K562 (cell line): ENCODE data around the gene NCOR2. TPM values are rescaled to one million over a fixed set of nuclear protein-coding genes. Genes with fewer than 3 reads are reported as not detected.

ENCODE experiments used
- BCOR ChIP-seq: fragments of 450-650 bp; IDR thresholded peaks from 2 replicates; pipeline ENCODE4 v1.6.1; 2016
- CXXC5 ChIP-seq: fragments of 250-450 bp; sonication (Bioruptor Pico); IDR thresholded peaks from 2 replicates; pipeline ENCODE4 v1.8.0; 2022; ENCODE audit warnings: inconsistent platforms, mild to moderate bottlenecking, moderate library complexity
- DIDO1 ChIP-seq: fragments of 450-650 bp; IDR thresholded peaks from 2 replicates; pipeline ENCODE4 v1.6.1; 2016; ENCODE audit warnings: low read depth, missing biosample characterization, missing genetic modification characterization
- ESRRB ChIP-seq: fragments of 250-450 bp; sonication (Bioruptor Pico); IDR thresholded peaks from 2 replicates; pipeline ENCODE4 v1.5.0; 2020; ENCODE audit warnings: mild to moderate bottlenecking, moderate library complexity, borderline replicate concordance
- ETS2 ChIP-seq: IDR thresholded peaks from 2 replicates; pipeline ENCODE4 v1.6.1; 2016; ENCODE audit warnings: borderline replicate concordance, missing genetic modification characterization, mild to moderate bottlenecking, moderate library complexity, missing compliant biosample characterization; ENCODE audit not compliant: poor library complexity, severe bottlenecking
- IFI16 ChIP-seq: fragments of 250-450 bp; sonication (Bioruptor Pico); IDR thresholded peaks from 2 replicates; pipeline ENCODE4 v2.1.2; 2022; ENCODE audit warnings: mild to moderate bottlenecking, inconsistent platforms
- POLR3G ChIP-seq: IDR thresholded peaks from 2 replicates; pipeline ENCODE4 v1.6.1; 2011; ENCODE audit not compliant: insufficient read length, insufficient replicate concordance; ENCODE audit errors: extremely low read depth
- SRF ChIP-seq, 2 experiments: fragments of 250-450, 450-650 bp in 1 of 2; sonication (Bioruptor Pico) in 1 of 2; sonication (generic) in 1 of 2; formaldehyde crosslinking; IDR thresholded peaks; 2 replicates each; pipeline versions ENCODE4 v1.5.0 to v1.5.1; 2020 to 2022; ENCODE audit warnings: mild to moderate bottlenecking in 1 of 2, missing genetic modification reagents in 1 of 2
- TARDBP ChIP-seq: fragments of 450-650 bp; IDR thresholded peaks from 2 replicates; pipeline ENCODE4 v1.6.1; 2016
- TCF7 ChIP-seq: sonication (generic); IDR thresholded peaks from 2 replicates; pipeline ENCODE4 v1.6.1; 2016; ENCODE audit warnings: antibody characterized with exemption, borderline replicate concordance
- ZEB2 ChIP-seq: fragments of 450-650 bp; IDR thresholded peaks from 2 replicates; pipeline ENCODE4 v1.6.1; 2016
- polyA plus RNA-seq, 8 experiments: library from polyadenylated mRNA; depleted of rRNA in 4 of 8; stranded (reverse) in 5 of 8; unstranded in 3 of 8; fragments of >200 nt; fragmentation: Nextera tagmentation in 2 of 8; fragmentation: Illumina TruSeq in 1 of 8; extraction: Ambion mirVana in 2 of 8; extraction: Trizol in 1 of 8; gene quantifications; 2 replicates each; pipeline versions ENCODE4 v1.2.1 to v1.2.3, GENCODE V29; 2011 to 2014; ENCODE audit warnings: inconsistent platforms in 1 of 8, missing spikeins in 1 of 8
- total RNA-seq, 7 experiments: library from RNA; depleted of rRNA in 6 of 7; stranded (reverse); fragments of >200 nt in 6 of 7; fragmentation: Illumina TruSeq in 2 of 7; extraction: Trizol in 2 of 7; gene quantifications; 2 replicates each; pipeline versions ENCODE4 v1.2.1 to v1.2.3, GENCODE V29; 2011 to 2021; ENCODE audit warnings: low replicate concordance in 1 of 7
- TF ChIP-seq, protein P1 (sequence below): IDR thresholded peaks from 3 replicates; pipeline ENCODE4 v1.6.1; 2011; ENCODE audit warnings: borderline replicate concordance, mild to moderate bottlenecking; ENCODE audit not compliant: insufficient read length, insufficient read depth
- TF ChIP-seq, protein P2 (sequence below): fragments of 250-450 bp; sonication (Bioruptor Pico); IDR thresholded peaks from 2 replicates; pipeline ENCODE4 v1.4.0; 2020; ENCODE audit warnings: mild to moderate bottlenecking, moderate library complexity
- TF ChIP-seq, protein P3 (sequence below): sonication (generic); IDR thresholded peaks from 2 replicates; pipeline ENCODE4 v1.6.1; 2016
- TF ChIP-seq, protein P4 (sequence below): fragments of 200-800 bp; sonication (Bioruptor generic); IDR thresholded peaks from 2 replicates; pipeline ENCODE4 v1.6.1; 2017; ENCODE audit warnings: missing genetic modification characterization, missing compliant biosample characterization
- TF ChIP-seq, protein P5 (sequence below), 3 experiments: fragments of 200-800 bp in 1 of 3; fragments of 250-450 bp in 1 of 3; fragments of 450-650 bp in 1 of 3; sonication (Bioruptor Pico) in 1 of 3; sonication (Bioruptor generic) in 1 of 3; formaldehyde crosslinking in 1 of 3; IDR thresholded peaks; 2 replicates each; pipeline versions ENCODE4 v1.6.1 to v1.8.0; 2016 to 2022; ENCODE audit warnings: mild to moderate bottlenecking in 2 of 3, missing genetic modification characterization in 2 of 3, missing compliant biosample characterization in 1 of 3, moderate library complexity in 1 of 3

The NCOR2 gene
- total and polyA plus RNA-seq, 9 of the 15 experiments (the other 6 are each of a cell fraction or from before 2014, with no cell fraction given): 0.18 to 126 (median 8.4) TPM

DNA sequence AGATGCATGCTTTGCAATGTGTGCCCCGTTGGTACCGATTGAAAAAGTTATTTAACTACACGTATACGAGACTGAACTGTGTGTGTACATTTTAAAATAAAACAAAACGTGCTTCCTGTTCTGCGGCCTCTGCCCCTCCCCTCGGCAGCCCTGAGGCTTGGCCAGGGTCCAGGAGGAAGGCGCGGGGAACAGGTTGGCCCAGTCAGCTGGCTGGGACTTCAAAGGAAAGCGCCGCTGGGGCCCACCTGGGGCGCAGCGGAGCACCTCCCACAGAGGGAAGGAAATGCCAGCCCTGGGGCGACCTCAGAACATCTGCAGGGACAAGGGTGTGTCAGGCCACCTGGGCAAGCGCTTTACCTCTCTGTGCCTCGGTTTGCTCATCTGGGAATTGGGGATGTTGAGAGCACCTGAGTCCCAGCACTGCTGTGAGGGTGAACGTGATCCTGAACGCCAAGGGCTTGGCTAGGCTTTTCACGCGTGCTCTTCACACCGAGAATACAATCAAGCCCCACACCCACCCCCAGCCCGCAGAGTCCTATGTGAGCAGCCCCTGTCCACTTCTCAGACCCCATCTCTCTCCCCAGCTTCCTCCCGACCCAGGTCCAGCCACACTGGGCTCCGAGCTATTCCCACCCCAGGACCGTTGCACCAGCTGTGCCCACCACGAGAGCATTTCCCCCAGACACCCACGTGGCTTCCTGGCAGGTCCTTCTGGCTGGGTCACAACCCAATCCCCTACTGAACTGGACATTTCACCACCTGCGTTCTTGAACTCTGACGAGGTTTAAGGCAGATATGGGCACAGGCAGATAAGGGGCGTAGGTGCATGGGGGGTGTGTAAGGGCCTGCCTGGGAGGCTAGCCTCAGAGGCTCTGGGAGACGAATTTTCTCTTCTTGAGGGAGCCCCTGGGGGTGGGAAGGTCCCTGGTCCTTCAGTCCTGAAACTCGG, 41.9 kb upstream of the NCOR2 start (continued):
- TF ChIP-seq, protein P1, sequence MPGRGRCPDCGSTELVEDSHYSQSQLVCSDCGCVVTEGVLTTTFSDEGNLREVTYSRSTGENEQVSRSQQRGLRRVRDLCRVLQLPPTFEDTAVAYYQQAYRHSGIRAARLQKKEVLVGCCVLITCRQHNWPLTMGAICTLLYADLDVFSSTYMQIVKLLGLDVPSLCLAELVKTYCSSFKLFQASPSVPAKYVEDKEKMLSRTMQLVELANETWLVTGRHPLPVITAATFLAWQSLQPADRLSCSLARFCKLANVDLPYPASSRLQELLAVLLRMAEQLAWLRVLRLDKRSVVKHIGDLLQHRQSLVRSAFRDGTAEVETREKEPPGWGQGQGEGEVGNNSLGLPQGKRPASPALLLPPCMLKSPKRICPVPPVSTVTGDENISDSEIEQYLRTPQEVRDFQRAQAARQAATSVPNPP: no peak
- TF ChIP-seq, protein P2, sequence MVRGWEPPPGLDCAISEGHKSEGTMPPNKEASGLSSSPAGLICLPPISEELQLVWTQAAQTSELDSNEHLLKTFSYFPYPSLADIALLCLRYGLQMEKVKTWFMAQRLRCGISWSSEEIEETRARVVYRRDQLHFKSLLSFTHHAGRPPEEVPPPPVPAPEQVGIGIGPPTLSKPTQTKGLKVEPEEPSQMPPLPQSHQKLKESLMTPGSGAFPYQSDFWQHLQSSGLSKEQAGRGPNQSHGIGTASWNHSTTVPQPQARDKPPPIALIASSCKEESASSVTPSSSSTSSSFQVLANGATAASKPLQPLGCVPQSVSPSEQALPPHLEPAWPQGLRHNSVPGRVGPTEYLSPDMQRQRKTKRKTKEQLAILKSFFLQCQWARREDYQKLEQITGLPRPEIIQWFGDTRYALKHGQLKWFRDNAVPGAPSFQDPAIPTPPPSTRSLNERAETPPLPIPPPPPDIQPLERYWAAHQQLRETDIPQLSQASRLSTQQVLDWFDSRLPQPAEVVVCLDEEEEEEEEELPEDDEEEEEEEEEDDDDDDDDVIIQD (CRISPR knock-in tag): no peak
- TF ChIP-seq, protein P3, sequence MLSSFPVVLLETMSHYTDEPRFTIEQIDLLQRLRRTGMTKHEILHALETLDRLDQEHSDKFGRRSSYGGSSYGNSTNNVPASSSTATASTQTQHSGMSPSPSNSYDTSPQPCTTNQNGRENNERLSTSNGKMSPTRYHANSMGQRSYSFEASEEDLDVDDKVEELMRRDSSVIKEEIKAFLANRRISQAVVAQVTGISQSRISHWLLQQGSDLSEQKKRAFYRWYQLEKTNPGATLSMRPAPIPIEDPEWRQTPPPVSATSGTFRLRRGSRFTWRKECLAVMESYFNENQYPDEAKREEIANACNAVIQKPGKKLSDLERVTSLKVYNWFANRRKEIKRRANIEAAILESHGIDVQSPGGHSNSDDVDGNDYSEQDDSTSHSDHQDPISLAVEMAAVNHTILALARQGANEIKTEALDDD: no peak
- TF ChIP-seq DIDO1 (tag) (no peak), TARDBP (no peak), IFI16 (CRISPR knock-in tag) (no peak), ETS2 (no peak), ZEB2 (peak; percentile 82), POLR3G (no peak), CXXC5 (CRISPR knock-in tag) (peak; percentile 76), TCF7 (peak; percentile 99), BCOR (peak; percentile 98), ESRRB (CRISPR knock-in tag) (no peak), SRF (CRISPR knock-in tag; IDR thresholded peaks at IDR 0.05) (no peak)
- TF ChIP-seq, protein P4, sequence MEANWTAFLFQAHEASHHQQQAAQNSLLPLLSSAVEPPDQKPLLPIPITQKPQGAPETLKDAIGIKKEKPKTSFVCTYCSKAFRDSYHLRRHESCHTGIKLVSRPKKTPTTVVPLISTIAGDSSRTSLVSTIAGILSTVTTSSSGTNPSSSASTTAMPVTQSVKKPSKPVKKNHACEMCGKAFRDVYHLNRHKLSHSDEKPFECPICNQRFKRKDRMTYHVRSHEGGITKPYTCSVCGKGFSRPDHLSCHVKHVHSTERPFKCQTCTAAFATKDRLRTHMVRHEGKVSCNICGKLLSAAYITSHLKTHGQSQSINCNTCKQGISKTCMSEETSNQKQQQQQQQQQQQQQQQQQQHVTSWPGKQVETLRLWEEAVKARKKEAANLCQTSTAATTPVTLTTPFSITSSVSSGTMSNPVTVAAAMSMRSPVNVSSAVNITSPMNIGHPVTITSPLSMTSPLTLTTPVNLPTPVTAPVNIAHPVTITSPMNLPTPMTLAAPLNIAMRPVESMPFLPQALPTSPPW (CRISPR knock-in tag): peak; percentile 50
- TF ChIP-seq, protein P5, sequence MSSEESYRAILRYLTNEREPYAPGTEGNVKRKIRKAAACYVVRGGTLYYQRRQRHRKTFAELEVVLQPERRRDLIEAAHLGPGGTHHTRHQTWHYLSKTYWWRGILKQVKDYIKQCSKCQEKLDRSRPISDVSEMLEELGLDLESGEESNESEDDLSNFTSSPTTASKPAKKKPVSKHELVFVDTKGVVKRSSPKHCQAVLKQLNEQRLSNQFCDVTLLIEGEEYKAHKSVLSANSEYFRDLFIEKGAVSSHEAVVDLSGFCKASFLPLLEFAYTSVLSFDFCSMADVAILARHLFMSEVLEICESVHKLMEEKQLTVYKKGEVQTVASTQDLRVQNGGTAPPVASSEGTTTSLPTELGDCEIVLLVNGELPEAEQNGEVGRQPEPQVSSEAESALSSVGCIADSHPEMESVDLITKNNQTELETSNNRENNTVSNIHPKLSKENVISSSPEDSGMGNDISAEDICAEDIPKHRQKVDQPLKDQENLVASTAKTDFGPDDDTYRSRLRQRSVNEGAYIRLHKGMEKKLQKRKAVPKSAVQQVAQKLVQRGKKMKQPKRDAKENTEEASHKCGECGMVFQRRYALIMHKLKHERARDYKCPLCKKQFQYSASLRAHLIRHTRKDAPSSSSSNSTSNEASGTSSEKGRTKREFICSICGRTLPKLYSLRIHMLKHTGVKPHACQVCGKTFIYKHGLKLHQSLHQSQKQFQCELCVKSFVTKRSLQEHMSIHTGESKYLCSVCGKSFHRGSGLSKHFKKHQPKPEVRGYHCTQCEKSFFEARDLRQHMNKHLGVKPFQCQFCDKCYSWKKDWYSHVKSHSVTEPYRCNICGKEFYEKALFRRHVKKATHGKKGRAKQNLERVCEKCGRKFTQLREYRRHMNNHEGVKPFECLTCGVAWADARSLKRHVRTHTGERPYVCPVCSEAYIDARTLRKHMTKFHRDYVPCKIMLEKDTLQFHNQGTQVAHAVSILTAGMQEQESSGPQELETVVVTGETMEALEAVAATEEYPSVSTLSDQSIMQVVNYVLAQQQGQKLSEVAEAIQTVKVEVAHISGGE (CRISPR knock-in tag; IDR thresholded peaks at IDR 0.05): no peak
